ENCODE measurements around the gene CLN6.

Gene CLN6

GRCh38 chr15:68192804-68193486 lies 36.6 kb downstream of the CLN6 start:
- no peak for TF ChIP-seq CTCF (IDR thresholded peaks at IDR 0.05)
- Histone ChIP-seq H3K4me3 (no peak overlapping the region), H3K4me1 (peaks cover 0 to 14% (median 9%) of the 10 kb centered on the region in 4 donors), H3K27me3 (no peaks in the 10 kb centered on the region), H3K36me3 (peaks cover 0 to 23% (median 21%) of the 10 kb centered on the region in 3 donors), H3K27ac (no peak overlapping the region), H3K9me3 (no peaks in the 10 kb centered on the region)
- no peak for DNase-seq
- intact Hi-C loops (cut with DNase I; ENCODE audit: low total_unique reads) = no loop called here

GRCh38 chr15:68192117-68192516 lies 37.4 kb downstream of the CLN6 start:
- TF ChIP-seq CTCF (IDR thresholded peaks at IDR 0.05) = no peak
- Histone ChIP-seq H3K4me1 (peaks cover 0 to 22% (median 16%) of the 10 kb centered on the region in 4 donors), H3K4me3 (no peak overlapping the region), H3K27me3 (no peaks in the 10 kb centered on the region), H3K36me3 (peaks cover 0 to 23% (median 21%) of the 10 kb centered on the region in 3 donors), H3K9me3 (no peaks in the 10 kb centered on the region), H3K27ac (no peak overlapping the region)
- DNase-seq = no peak
- intact Hi-C loops (cut with DNase I; ENCODE audit: low total_unique reads) = no loop called here

- H3K27me3 ChIP-seq = no peaks in the 10 kb centered on the region
- H3K4me1 ChIP-seq = peaks cover 0 to 28% (median 21%) of the 10 kb centered on the region in 4 donors
- H3K27ac ChIP-seq = no peak overlapping the region
- no peak for DNase-seq
- no peak overlapping the region for H3K4me3 ChIP-seq
- no peak for TF ChIP-seq CTCF (IDR thresholded peaks at IDR 0.05)
- intact Hi-C loops (cut with DNase I; ENCODE audit: low total_unique reads) = no loop called here
- H3K9me3 ChIP-seq = no peaks in the 10 kb centered on the region
- H3K36me3 ChIP-seq = peaks cover 0 to 23% (median 21%) of the 10 kb centered on the region in 3 donors
These were observed 38.0 kb downstream of the CLN6 start for GRCh38 chr15:68191555-68191954.

GRCh38 chr15:68190048-68190447 lies 39.5 kb downstream of the CLN6 start:
- Histone ChIP-seq H3K27ac (no peak overlapping the region), H3K4me3 (no peak overlapping the region), H3K4me1 (peaks cover 0 to 30% (median 22%) of the 10 kb centered on the region in 4 donors), H3K36me3 (peaks cover 3 to 27% (median 25%) of the 10 kb centered on the region in 3 donors), H3K27me3 (no peaks in the 10 kb centered on the region), H3K9me3 (no peaks in the 10 kb centered on the region)
- no peak for DNase-seq
- intact Hi-C loops (cut with DNase I; ENCODE audit: low total_unique reads) = no loop called here
- no peak for TF ChIP-seq CTCF (IDR thresholded peaks at IDR 0.05)

- no peak overlapping the region for H3K4me3 ChIP-seq
- peaks cover 0 to 30% (median 22%) of the 10 kb centered on the region in 4 donors for H3K4me1 ChIP-seq
These were observed 40.9 kb downstream of the CLN6 start for GRCh38 chr15:68188647-68189046.

More at GRCh38 chr15:68188647-68189046, 40.9 kb downstream of the CLN6 start:
- H3K27me3 ChIP-seq = no peaks in the 10 kb centered on the region
- H3K36me3 ChIP-seq = peaks cover 16 to 41% (median 39%) of the 10 kb centered on the region in 3 donors
- H3K9me3 ChIP-seq = no peaks in the 10 kb centered on the region
- no peak for TF ChIP-seq CTCF (IDR thresholded peaks at IDR 0.05)
- H3K27ac ChIP-seq = peak overlapping the region; percentile 55 to 62
- DNase-seq = no peak
- intact Hi-C loops (cut with DNase I; ENCODE audit: low total_unique reads) = no loop called here

Measured in tibial artery (tissue), 4 donors.